ENCODE measurements around the gene MAP6. TPM values are rescaled to one million over a fixed set of nuclear protein-coding genes. Genes with fewer than 3 reads are reported as not detected.

Gene MAP6
- total RNA-seq, 4 donors from 2014 or later, result 0.22 to 0.33 (median 0.25) TPM; not detected in 1

- ATAC-seq (no peak), DNase-seq (no peak)
- intact Hi-C loops (cut with DNase I; ENCODE audit: low total_unique reads), result no loop called here
- H3K36me3 ChIP-seq, result no peaks in the 10 kb centered on the region
- no peaks in the 10 kb centered on the region for H3K9me3 ChIP-seq
- no peak for TF ChIP-seq POLR2A (IDR thresholded peaks at IDR 0.05)
- TF ChIP-seq CTCF (IDR thresholded peaks at IDR 0.05 in 4 of 5, conservative IDR thresholded peaks at IDR 0.05 in 1 of 5), result no peak
- H3K4me1 ChIP-seq, result no peaks in the 10 kb centered on the region
- no peaks in the 10 kb centered on the region for H3K27me3 ChIP-seq
- in situ Hi-C loops (cut with MboI; ENCODE audit: low sequenced_read_pairs in 4 of 4), result no loop called here
- H3K4me3 ChIP-seq, result no peak overlapping the region
- H3K27ac ChIP-seq, result no peak overlapping the region
Measured at GRCh38 chr11:75656044-75656727, 12.7 kb downstream of the MAP6 start.

- no peaks in the 10 kb centered on the region for H3K36me3 ChIP-seq
- no peaks in the 10 kb centered on the region for H3K27me3 ChIP-seq
- intact Hi-C loops (cut with DNase I; ENCODE audit: low total_unique reads) (no loop called here), in situ Hi-C loops (cut with MboI; ENCODE audit: low sequenced_read_pairs in 4 of 4) (no loop called here)
- no peaks in the 10 kb centered on the region for H3K9me3 ChIP-seq
- H3K27ac ChIP-seq, result no peak overlapping the region
- H3K4me3 ChIP-seq, result no peak overlapping the region
- H3K4me1 ChIP-seq, result no peaks in the 10 kb centered on the region
- DNase-seq, result no peak
- ATAC-seq, result no peak
- no peak for TF ChIP-seq CTCF (IDR thresholded peaks at IDR 0.05 in 4 of 5, conservative IDR thresholded peaks at IDR 0.05 in 1 of 5)
- TF ChIP-seq POLR2A (IDR thresholded peaks at IDR 0.05), result no peak
Measured at GRCh38 chr11:75655605-75656004, 13.2 kb downstream of the MAP6 start.

DNA sequence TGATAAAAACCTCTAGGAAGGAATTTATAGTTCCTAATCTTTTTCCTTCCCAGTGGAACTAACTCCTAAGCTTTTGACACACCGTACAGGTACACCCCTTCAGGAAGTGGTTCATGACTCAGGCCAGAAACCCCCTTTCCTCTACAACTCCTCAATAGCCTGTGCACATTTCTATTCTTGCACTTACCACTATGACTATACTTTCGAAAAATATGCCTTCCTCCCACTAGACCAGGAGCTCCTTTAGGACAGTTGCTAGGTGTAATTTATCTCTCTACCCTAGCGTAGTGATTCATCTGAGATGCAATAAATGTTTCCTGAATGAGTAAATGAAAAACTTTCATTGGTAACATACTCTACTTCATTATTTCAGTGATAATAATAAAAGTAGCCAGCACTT, 14.5 kb downstream of the MAP6 start:
- ATAC-seq, result no peak

GRCh38 chr11:75653532-75653931, 15.3 kb downstream of the MAP6 start:
- H3K4me1 ChIP-seq, result no peaks in the 10 kb centered on the region
- no peaks in the 10 kb centered on the region for H3K27me3 ChIP-seq
- H3K36me3 ChIP-seq, result no peaks in the 10 kb centered on the region
- H3K27ac ChIP-seq, result no peak overlapping the region
- no peaks in the 10 kb centered on the region for H3K9me3 ChIP-seq
- intact Hi-C loops (cut with DNase I; ENCODE audit: low total_unique reads), result no loop called here
- ATAC-seq, result no peak
- DNase-seq, result no peak
- no peak overlapping the region for H3K4me3 ChIP-seq
- in situ Hi-C loops (cut with MboI; ENCODE audit: low sequenced_read_pairs in 4 of 4), result no loop called here
- TF ChIP-seq POLR2A (IDR thresholded peaks at IDR 0.05), result no peak
- TF ChIP-seq CTCF (IDR thresholded peaks at IDR 0.05 in 4 of 5, conservative IDR thresholded peaks at IDR 0.05 in 1 of 5), result no peak

More for the DNA sequence above, 14.5 kb downstream of the MAP6 start:
- H3K27me3 ChIP-seq, result no peaks in the 10 kb centered on the region
- H3K9me3 ChIP-seq, result no peaks in the 10 kb centered on the region
- H3K36me3 ChIP-seq, result no peaks in the 10 kb centered on the region
- intact Hi-C loops (cut with DNase I; ENCODE audit: low total_unique reads), result no loop called here
- no peak overlapping the region for H3K4me3 ChIP-seq
- no peaks in the 10 kb centered on the region for H3K4me1 ChIP-seq
- TF ChIP-seq POLR2A (IDR thresholded peaks at IDR 0.05) (no peak), CTCF (IDR thresholded peaks at IDR 0.05 in 4 of 5, conservative IDR thresholded peaks at IDR 0.05 in 1 of 5) (no peak)
- in situ Hi-C loops (cut with MboI; ENCODE audit: low sequenced_read_pairs in 4 of 4), result no loop called here
- no peak for DNase-seq
- H3K27ac ChIP-seq, result no peak overlapping the region

DNA sequence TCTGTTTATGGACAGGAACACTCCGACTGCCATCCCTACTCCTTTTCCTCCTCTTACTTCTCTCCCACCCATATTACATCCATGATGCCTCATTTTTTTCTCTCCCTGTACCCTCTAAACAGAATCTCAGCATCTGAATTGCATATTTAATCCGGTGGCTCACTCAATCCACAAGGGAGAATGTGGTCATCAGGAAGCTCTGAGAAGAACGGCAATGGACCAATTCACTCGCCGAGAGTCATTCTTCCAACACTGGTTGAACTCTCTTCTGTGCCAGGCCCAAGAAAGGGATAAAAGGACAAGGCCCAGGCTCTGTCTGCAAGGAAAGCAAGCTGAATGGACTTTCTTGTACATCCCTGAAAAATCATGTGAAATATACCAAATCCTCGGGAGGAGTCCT, 15.9 kb downstream of the MAP6 start:
- no peaks in the 10 kb centered on the region for H3K36me3 ChIP-seq
- TF ChIP-seq POLR2A (IDR thresholded peaks at IDR 0.05) (no peak), CTCF (IDR thresholded peaks at IDR 0.05 in 4 of 5, conservative IDR thresholded peaks at IDR 0.05 in 1 of 5) (no peak)
- intact Hi-C loops (cut with DNase I; ENCODE audit: low total_unique reads), result no loop called here
- no peaks in the 10 kb centered on the region for H3K27me3 ChIP-seq
- in situ Hi-C loops (cut with MboI; ENCODE audit: low sequenced_read_pairs in 4 of 4), result no loop called here
- no peak for DNase-seq
- no peaks in the 10 kb centered on the region for H3K9me3 ChIP-seq
- no peak for ATAC-seq
- no peaks in the 10 kb centered on the region for H3K4me1 ChIP-seq
- no peak overlapping the region for H3K27ac ChIP-seq
- no peak overlapping the region for H3K4me3 ChIP-seq
